H9 (cell line): ENCODE results near the gene MARS1. TPM values are rescaled to one million over a fixed set of nuclear protein-coding genes. Genes with fewer than 3 reads are reported as not detected.

Experiments used
- DNase-seq: peaks from one replicate; pipeline ENCODE4 v3.0.0-alpha.2; 2017
- H2AFZ ChIP-seq: one replicate; pipeline ENCODE4 v1.6.1; 2013; ENCODE audit warnings: mild to moderate bottlenecking, low read length, control low read depth, moderate library complexity
- H2AK5ac ChIP-seq: 2 replicates; pipeline ENCODE4 v1.6.1; 2013; ENCODE audit warnings: low read length, control low read depth, mixed read lengths; ENCODE audit not compliant: insufficient read length
- H2BK120ac ChIP-seq: one replicate; pipeline ENCODE4 v1.6.1; 2013; ENCODE audit warnings: low read depth, mild to moderate bottlenecking, low read length, control low read depth, inconsistent platforms; ENCODE audit not compliant: poor library complexity, severe bottlenecking
- H2BK12ac ChIP-seq: 2 replicates; pipeline ENCODE4 v1.6.1; 2013; ENCODE audit warnings: low read length, control low read depth, mixed read lengths, low read depth; ENCODE audit not compliant: insufficient read length
- H2BK15ac ChIP-seq: 2 replicates; pipeline ENCODE4 v1.6.1; 2013; ENCODE audit warnings: low read depth, low read length, control low read depth
- H2BK20ac ChIP-seq: one replicate; pipeline ENCODE4 v1.6.1; 2013; ENCODE audit warnings: low read depth, mild to moderate bottlenecking, low read length, control low read depth, inconsistent platforms; ENCODE audit not compliant: poor library complexity, severe bottlenecking
- H2BK5ac ChIP-seq: 2 replicates; pipeline ENCODE4 v1.6.1; 2013; ENCODE audit warnings: low read length, control low read depth, mixed read lengths; ENCODE audit not compliant: insufficient read length
- H3K14ac ChIP-seq: 2 replicates; pipeline ENCODE4 v1.6.1; 2013; ENCODE audit warnings: low read length, control low read depth; ENCODE audit not compliant: insufficient read depth
- H3K18ac ChIP-seq: 2 replicates; pipeline ENCODE4 v1.6.1; 2013; ENCODE audit warnings: low read depth, mild to moderate bottlenecking, mixed read lengths, low read length, control low read depth; ENCODE audit not compliant: insufficient read length
- H3K23ac ChIP-seq: 2 replicates; pipeline ENCODE4 v1.6.1; 2013; ENCODE audit warnings: low read length, control low read depth, mixed read lengths, low read depth; ENCODE audit not compliant: insufficient read length
- H3K23me2 ChIP-seq: 2 replicates; pipeline ENCODE4 v1.6.1; 2013; ENCODE audit warnings: low read depth, mild to moderate bottlenecking, mixed read lengths, low read length, control low read depth; ENCODE audit not compliant: insufficient read length, poor library complexity, severe bottlenecking
- H3K27ac ChIP-seq: 2 replicates; pipeline ENCODE4 v1.5.1; 2013; ENCODE audit warnings: low read length, control low read depth, mixed read lengths, low read depth; ENCODE audit not compliant: insufficient read length
- H3K27me3 ChIP-seq: 2 replicates; pipeline ENCODE4 v1.6.1; 2013; ENCODE audit warnings: low read length, control low read depth, inconsistent platforms; ENCODE audit not compliant: insufficient read depth
- H3K4ac ChIP-seq: 2 replicates; pipeline ENCODE4 v1.6.1; 2013; ENCODE audit warnings: low read depth, mild to moderate bottlenecking, control low read depth, inconsistent platforms, low read length, moderate library complexity
- H3K4me1 ChIP-seq: 2 replicates; pipeline ENCODE4 v1.6.1; 2013; ENCODE audit warnings: low read length, control low read depth, inconsistent platforms; ENCODE audit not compliant: insufficient read depth
- H3K4me2 ChIP-seq: 2 replicates; pipeline ENCODE4 v1.6.1; 2013; ENCODE audit warnings: low read length, control low read depth, mixed read lengths; ENCODE audit not compliant: insufficient read length, insufficient read depth
- H3K56ac ChIP-seq: 2 replicates; pipeline ENCODE4 v1.6.1; 2013; ENCODE audit warnings: low read depth, mild to moderate bottlenecking, mixed read lengths, low read length, control low read depth; ENCODE audit not compliant: insufficient read length
- H3K79me1 ChIP-seq: 2 replicates; pipeline ENCODE4 v1.6.1; 2013; ENCODE audit warnings: low read depth, mild to moderate bottlenecking, moderate library complexity, low read length, control low read depth, inconsistent platforms; ENCODE audit not compliant: insufficient read depth, poor library complexity, severe bottlenecking
- H3K79me2 ChIP-seq: 2 replicates; pipeline ENCODE4 v1.6.1; 2013; ENCODE audit warnings: low read length, control low read depth, inconsistent platforms; ENCODE audit not compliant: insufficient read depth
- H3K9ac ChIP-seq: 2 replicates; pipeline ENCODE4 v1.6.1; 2013; ENCODE audit warnings: low read length, control low read depth, mixed read lengths; ENCODE audit not compliant: insufficient read length; ENCODE audit errors: extremely low read depth
- H3K9me3 ChIP-seq: one replicate; pipeline ENCODE4 v1.6.1; 2013; ENCODE audit warnings: low read depth, low read length, inconsistent platforms; ENCODE audit not compliant: control insufficient read depth
- H3T11ph ChIP-seq: one replicate; pipeline ENCODE4 v1.6.1; 2013; ENCODE audit warnings: mild to moderate bottlenecking, low read length, control low read depth, inconsistent platforms
- H4K20me1 ChIP-seq: one replicate; pipeline ENCODE4 v1.6.1; 2013; ENCODE audit not compliant: control insufficient read depth, insufficient read length, insufficient read depth
- H4K5ac ChIP-seq: 2 replicates; pipeline ENCODE4 v1.6.1; 2013; ENCODE audit warnings: low read depth, mild to moderate bottlenecking, mixed read lengths, low read length, control low read depth; ENCODE audit not compliant: insufficient read length
- H4K8ac ChIP-seq: replicated peaks from 2 replicates; pipeline ENCODE4 v1.6.1; 2013; ENCODE audit warnings: low read length, control low read depth, mixed read lengths, low read depth; ENCODE audit not compliant: insufficient read length
- H4K91ac ChIP-seq: 2 replicates; pipeline ENCODE4 v1.6.1; 2013; ENCODE audit warnings: low read depth, mild to moderate bottlenecking, moderate library complexity, mixed read lengths, low read length, control low read depth; ENCODE audit not compliant: insufficient read length
- H3K27ac Mint-ChIP-seq, 3 experiments: 2 replicates in 2 of 3; 3 replicates in 1 of 3; pipeline ENCODE4 v1.8.0; 2020 to 2021; ENCODE audit warnings: mixed read lengths in 3 of 3, mild to moderate bottlenecking in 1 of 3, moderate library complexity in 1 of 3
- H3K27me3 Mint-ChIP-seq: 2 replicates; pipeline ENCODE4 v1.8.0; 2021; ENCODE audit warnings: low read depth, mild to moderate bottlenecking, moderate library complexity, mixed read lengths
- H3K36me3 Mint-ChIP-seq, 3 experiments: 2 replicates in 2 of 3; 3 replicates in 1 of 3; pipeline ENCODE4 v1.8.0; 2020 to 2021; ENCODE audit warnings: low read depth in 3 of 3, mixed read lengths in 3 of 3; ENCODE audit not compliant: insufficient read depth in 1 of 3
- H3K4me1 Mint-ChIP-seq, 2 experiments: 2 replicates each; pipeline ENCODE4 v1.8.0; 2020; ENCODE audit warnings: mixed read lengths in 2 of 2
- H3K4me3 Mint-ChIP-seq, 2 experiments: 2 replicates in 1 of 2; 3 replicates in 1 of 2; pipeline ENCODE4 v1.8.0; 2020 to 2021; ENCODE audit warnings: mild to moderate bottlenecking in 2 of 2, mixed read lengths in 2 of 2, moderate library complexity in 1 of 2
- H3K9me3 Mint-ChIP-seq, 2 experiments: 2 replicates in 1 of 2; 3 replicates in 1 of 2; pipeline ENCODE4 v1.8.0; 2020; ENCODE audit warnings: mild to moderate bottlenecking in 2 of 2, mixed read lengths in 2 of 2, moderate library complexity in 1 of 2
- WGBS: extraction: QIAGEN DNeasy Blood & Tissue Kit; methylation state at CpG from one replicate; pipeline ENCODE4 v1.1.7; 2013; ENCODE audit warnings: missing lambda C conversion rate, low lambda C conversion rate, mixed read lengths; ENCODE audit not compliant: insufficient read length; ENCODE audit errors: extremely low coverage; 5-methylcytosine and 5-hydroxymethylcytosine counted together
- total RNA-seq: library from RNA; stranded (reverse); gene quantifications from 2 replicates; pipeline ENCODE4 v1.2.1, GENCODE V29; 2021
- TF ChIP-seq, protein P1 (sequence below): fragments of 200-600 bp; sonication (generic); conservative IDR thresholded peaks from 3 replicates; pipeline ENCODE4 v1.8.0; 2021; ENCODE audit warnings: antibody characterized with exemption, mild to moderate bottlenecking

The MARS1 gene
- total RNA-seq, 1 experiment from 2014 or later = 368 TPM

DNA sequence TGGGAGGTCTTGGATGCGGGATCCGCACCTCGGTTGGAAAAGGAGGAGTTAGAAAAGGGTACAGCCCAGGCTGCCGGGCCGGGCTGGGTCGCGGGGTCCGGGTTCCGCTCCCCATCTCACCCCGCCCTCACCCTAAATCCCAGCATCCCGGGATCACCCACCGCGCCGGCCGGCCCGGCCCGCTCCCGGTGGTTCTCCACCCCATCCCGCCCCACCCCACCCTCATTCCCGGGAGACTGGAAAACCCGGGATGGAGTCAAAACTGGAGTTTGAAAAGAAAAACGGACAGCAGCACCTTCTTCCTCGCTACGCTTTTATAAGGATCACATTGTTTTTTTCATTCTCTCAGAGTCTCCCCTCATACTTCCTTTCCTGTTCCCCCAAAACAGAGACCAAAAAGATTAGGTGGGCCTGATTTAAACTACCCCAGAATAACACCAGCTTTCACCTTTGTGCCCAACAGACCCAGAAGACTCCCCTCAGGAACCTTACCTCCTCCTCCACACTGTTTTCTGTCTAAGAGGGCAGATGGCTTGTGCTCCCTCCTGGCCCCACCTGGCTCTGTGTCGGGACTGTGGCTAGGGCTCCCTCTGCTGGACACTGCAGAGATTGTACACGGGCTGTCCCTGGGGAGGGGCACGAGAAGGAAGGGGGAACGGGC is 25.5 kb upstream of the MARS1 start:
- Histone ChIP-seq H4K8ac (no peak overlapping the region), H3K27ac (peak overlapping the region; percentile 28), H3K9me3 (no peaks in the 10 kb centered on the region), H4K5ac (no peak overlapping the region), H3T11ph (no peak overlapping the region), H2AFZ (no peak overlapping the region), H3K79me1 (no peaks in the 10 kb centered on the region), H4K91ac (no peak overlapping the region), H2BK12ac (no peak overlapping the region), H2BK120ac (no peak overlapping the region), H2AK5ac (no peak overlapping the region), H3K4ac (no peak overlapping the region), H3K23ac (no peak overlapping the region), H3K18ac (no peak overlapping the region), H3K27me3 (no peaks in the 10 kb centered on the region), H2BK15ac (no peak overlapping the region), H3K23me2 (peaks cover 19% of the 10 kb centered on the region), H3K79me2 (no peaks in the 10 kb centered on the region), H4K20me1 (no peaks in the 10 kb centered on the region), H3K4me2 (peak overlapping the region; percentile 63), H3K9ac (no peak overlapping the region), H3K56ac (no peak overlapping the region), H3K4me1 (no peaks in the 10 kb centered on the region), H2BK20ac (no peak overlapping the region), H2BK5ac (no peak overlapping the region), H3K14ac (0 out of 2 replicates have a peak overlapping the region, but pooled peaks have one; percentile 1)
- peak overlapping the region; percentile 91 to 99 for H3K4me3 Mint-ChIP-seq
- peaks cover 22 to 24% of the 10 kb centered on the region in 2 experiments for H3K4me1 Mint-ChIP-seq
- peak; percentile 98 for DNase-seq
- H3K27ac Mint-ChIP-seq = peak overlapping the region; percentile 98 to 100 (median 99)
- TF ChIP-seq, protein P1, sequence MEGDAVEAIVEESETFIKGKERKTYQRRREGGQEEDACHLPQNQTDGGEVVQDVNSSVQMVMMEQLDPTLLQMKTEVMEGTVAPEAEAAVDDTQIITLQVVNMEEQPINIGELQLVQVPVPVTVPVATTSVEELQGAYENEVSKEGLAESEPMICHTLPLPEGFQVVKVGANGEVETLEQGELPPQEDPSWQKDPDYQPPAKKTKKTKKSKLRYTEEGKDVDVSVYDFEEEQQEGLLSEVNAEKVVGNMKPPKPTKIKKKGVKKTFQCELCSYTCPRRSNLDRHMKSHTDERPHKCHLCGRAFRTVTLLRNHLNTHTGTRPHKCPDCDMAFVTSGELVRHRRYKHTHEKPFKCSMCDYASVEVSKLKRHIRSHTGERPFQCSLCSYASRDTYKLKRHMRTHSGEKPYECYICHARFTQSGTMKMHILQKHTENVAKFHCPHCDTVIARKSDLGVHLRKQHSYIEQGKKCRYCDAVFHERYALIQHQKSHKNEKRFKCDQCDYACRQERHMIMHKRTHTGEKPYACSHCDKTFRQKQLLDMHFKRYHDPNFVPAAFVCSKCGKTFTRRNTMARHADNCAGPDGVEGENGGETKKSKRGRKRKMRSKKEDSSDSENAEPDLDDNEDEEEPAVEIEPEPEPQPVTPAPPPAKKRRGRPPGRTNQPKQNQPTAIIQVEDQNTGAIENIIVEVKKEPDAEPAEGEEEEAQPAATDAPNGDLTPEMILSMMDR = peak; percentile 96
- WGBS = no CpG with 5 or more reads among the region's 28 CpGs
- peaks cover 0 to 21% (median 14%) of the 10 kb centered on the region in 3 experiments; a peak in 6 of 7 replicates for H3K36me3 Mint-ChIP-seq
- no peaks in the 10 kb centered on the region for H3K9me3 Mint-ChIP-seq
- peaks cover 35% of the 10 kb centered on the region for H3K27me3 Mint-ChIP-seq
